Nephron (organoid): ENCODE measurements around the gene LRRC8D.
A peak's percentile ranks its signal among the peaks of the same experiment; 100 is the strongest.

Experiments
- H3K27ac Mint-ChIP-seq, 3 experiments: 2 replicates each; pipeline ENCODE4 v1.8.0; 2020; ENCODE audit warnings: mixed read lengths in 3 of 3, mild to moderate bottlenecking in 2 of 3, moderate library complexity in 1 of 3
- H3K27me3 Mint-ChIP-seq: 2 replicates; pipeline ENCODE4 v1.8.0; 2021; ENCODE audit warnings: low read depth, mild to moderate bottlenecking, moderate library complexity, mixed read lengths
- H3K36me3 Mint-ChIP-seq: 2 replicates; pipeline ENCODE4 v1.8.0; 2020; ENCODE audit warnings: low read depth, mixed read lengths
- H3K4me1 Mint-ChIP-seq: 2 replicates; pipeline ENCODE4 v1.8.0; 2020; ENCODE audit warnings: mixed read lengths
- H3K4me3 Mint-ChIP-seq, 3 experiments: 2 replicates each; pipeline ENCODE4 v1.8.0; 2020; ENCODE audit warnings: mild to moderate bottlenecking in 3 of 3, mixed read lengths in 3 of 3, moderate library complexity in 2 of 3
- H3K9me3 Mint-ChIP-seq: 2 replicates; pipeline ENCODE4 v1.8.0; 2020; ENCODE audit warnings: mixed read lengths
- CTCF ChIP-seq, 3 experiments: fragments of 200-600 bp; sonication (generic); IDR thresholded peaks; one replicate each; pipeline ENCODE4 v1.5.0; 2021; ENCODE audit warnings: antibody characterized with exemption in 3 of 3; ENCODE audit not compliant: unreplicated experiment in 3 of 3

Gene LRRC8D

GRCh38 chr1:89872567-89872966, 51.7 kb downstream of the LRRC8D start:
- Mint-ChIP-seq H3K4me3 (no peak overlapping the region), H3K4me1 (peaks cover 7% of the 10 kb centered on the region), H3K27me3 (no peaks in the 10 kb centered on the region), H3K27ac (peak overlapping the region in 1 of 3 experiments; percentile 31), H3K36me3 (peaks cover 32% of the 10 kb centered on the region), H3K9me3 (no peaks in the 10 kb centered on the region)
- no peak for TF ChIP-seq CTCF (IDR thresholded peaks at IDR 0.05; ENCODE audit: unreplicated experiment in 3 of 3)

DNA sequence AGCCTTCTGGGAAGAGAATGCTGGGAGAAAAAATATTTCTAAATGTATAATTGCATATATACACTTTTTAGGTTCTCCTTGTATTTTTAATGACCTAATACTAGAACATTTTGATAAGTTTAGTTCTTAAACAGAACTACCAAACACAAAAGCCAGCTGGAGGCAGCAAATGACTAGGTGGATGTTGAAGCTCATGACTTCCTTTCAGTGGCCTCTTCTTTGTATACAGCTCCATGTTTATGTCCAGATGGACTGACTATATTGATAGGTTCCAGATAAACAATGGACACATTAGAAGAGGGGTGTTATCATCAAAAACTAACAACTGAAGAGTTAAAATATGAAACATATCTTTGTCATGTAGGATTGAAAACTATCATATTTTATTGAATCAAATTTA, 52.5 kb downstream of the LRRC8D start:
- no peak overlapping the region for H3K4me3 Mint-ChIP-seq
- no peaks in the 10 kb centered on the region for H3K27me3 Mint-ChIP-seq
- H3K36me3 Mint-ChIP-seq = peaks cover 31% of the 10 kb centered on the region

DNA sequence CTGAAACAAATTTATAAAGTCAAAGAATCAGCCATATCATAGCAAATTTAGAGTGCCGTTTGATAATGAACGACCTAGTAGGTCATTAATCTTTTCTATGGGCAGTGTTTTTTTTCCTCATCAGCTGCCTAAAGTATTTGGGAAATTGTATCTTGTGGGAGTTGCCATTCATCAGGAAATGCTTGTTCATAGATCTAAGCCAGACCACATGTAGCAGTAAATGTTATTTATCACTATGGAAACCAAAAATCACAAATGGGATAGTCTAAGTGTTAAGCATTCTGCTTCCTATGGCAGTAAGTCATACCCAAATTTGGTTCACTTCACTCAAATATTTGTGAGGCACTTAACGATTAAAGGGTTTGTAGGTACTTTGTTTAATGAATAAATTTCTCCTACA, 52.9 kb downstream of the LRRC8D start:
- H3K36me3 Mint-ChIP-seq = peaks cover 30% of the 10 kb centered on the region
- TF ChIP-seq CTCF (IDR thresholded peaks at IDR 0.05; ENCODE audit: unreplicated experiment in 3 of 3) = no peak
- H3K4me3 Mint-ChIP-seq = no peak overlapping the region
- peak overlapping the region in 2 of 3 experiments; percentile 9 to 67 for H3K27ac Mint-ChIP-seq
- H3K4me1 Mint-ChIP-seq = peaks cover 7% of the 10 kb centered on the region
- no peaks in the 10 kb centered on the region for H3K9me3 Mint-ChIP-seq
- H3K27me3 Mint-ChIP-seq = no peaks in the 10 kb centered on the region

More for the DNA sequence above, 52.5 kb downstream of the LRRC8D start:
- TF ChIP-seq CTCF (IDR thresholded peaks at IDR 0.05; ENCODE audit: unreplicated experiment in 3 of 3) = no peak
- H3K9me3 Mint-ChIP-seq = no peaks in the 10 kb centered on the region
- peak overlapping the region in 1 of 3 experiments; percentile 67 for H3K27ac Mint-ChIP-seq
- peaks cover 7% of the 10 kb centered on the region for H3K4me1 Mint-ChIP-seq

DNA sequence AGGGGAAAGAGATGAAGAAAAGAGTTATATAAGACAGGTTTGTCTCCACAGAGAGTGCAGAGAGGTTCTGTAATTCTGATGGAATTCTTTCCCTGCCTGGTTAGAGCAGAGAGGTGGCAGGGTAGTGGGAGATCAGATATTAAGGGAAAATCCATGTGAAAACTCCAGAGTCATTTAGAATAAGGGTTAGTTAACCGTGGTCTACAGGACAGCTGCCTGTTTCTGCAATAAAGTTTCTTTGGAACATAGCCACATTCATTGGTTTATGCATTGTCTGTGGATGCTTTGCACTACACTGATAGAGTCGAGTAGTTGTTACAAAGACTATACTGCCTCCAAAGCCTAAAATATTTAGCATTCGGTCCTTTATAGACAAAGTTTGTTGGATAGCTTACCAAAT, 55.6 kb downstream of the LRRC8D start:
- no peaks in the 10 kb centered on the region for H3K27me3 Mint-ChIP-seq
- H3K27ac Mint-ChIP-seq = no peak overlapping the region
- H3K4me1 Mint-ChIP-seq = peaks cover 7% of the 10 kb centered on the region
- H3K36me3 Mint-ChIP-seq = peaks cover 21% of the 10 kb centered on the region
- no peak overlapping the region for H3K4me3 Mint-ChIP-seq
- no peaks in the 10 kb centered on the region for H3K9me3 Mint-ChIP-seq
- TF ChIP-seq CTCF (IDR thresholded peaks at IDR 0.05; ENCODE audit: unreplicated experiment in 3 of 3) = no peak

DNA sequence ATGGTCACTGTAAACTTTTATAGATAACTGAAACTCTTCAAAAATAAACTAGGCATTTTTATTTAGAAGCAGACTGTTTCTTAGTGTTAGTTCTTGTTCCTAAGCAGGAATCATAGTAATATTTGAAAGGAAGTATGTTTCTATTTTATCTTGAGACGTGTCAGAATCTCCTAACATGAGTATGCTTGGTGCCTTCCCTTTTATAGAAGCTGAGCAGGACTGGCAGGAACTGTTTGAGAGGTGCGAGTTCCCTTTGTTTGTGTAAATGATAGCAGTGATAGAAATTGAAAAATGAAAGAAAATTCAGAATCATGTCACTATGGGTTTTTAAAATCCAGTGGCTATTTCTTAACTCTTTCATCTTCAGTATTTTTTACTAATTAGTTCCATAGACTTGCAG, 56.9 kb downstream of the LRRC8D start:
- no peak overlapping the region for H3K4me3 Mint-ChIP-seq
- H3K27me3 Mint-ChIP-seq = no peaks in the 10 kb centered on the region
- H3K36me3 Mint-ChIP-seq = peaks cover 24% of the 10 kb centered on the region
- no peak for TF ChIP-seq CTCF (IDR thresholded peaks at IDR 0.05; ENCODE audit: unreplicated experiment in 3 of 3)
- H3K27ac Mint-ChIP-seq = no peak overlapping the region
- H3K4me1 Mint-ChIP-seq = peaks cover 11% of the 10 kb centered on the region
- no peaks in the 10 kb centered on the region for H3K9me3 Mint-ChIP-seq

DNA sequence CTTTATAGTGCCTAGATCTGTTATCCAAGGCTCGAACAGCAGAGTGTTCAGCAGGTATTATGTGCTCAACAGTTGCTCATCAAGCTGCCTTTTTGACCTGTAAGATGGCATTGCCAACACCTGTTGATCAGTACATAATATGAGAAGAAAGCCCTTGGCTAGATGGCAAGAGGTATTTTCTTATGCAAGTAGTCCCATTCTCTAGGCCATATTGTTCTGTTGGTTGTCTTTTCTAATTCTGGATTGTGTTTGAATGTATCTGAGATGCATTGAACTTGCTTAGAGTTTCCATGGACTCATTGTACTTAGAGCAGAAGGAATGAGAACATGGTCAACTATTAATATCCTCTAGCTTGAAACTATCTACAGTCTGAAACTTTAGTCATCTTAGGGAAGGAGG, 57.4 kb downstream of the LRRC8D start:
- Mint-ChIP-seq H3K4me1 (peaks cover 15% of the 10 kb centered on the region), H3K27me3 (no peaks in the 10 kb centered on the region), H3K9me3 (no peaks in the 10 kb centered on the region), H3K27ac (no peak overlapping the region), H3K4me3 (no peak overlapping the region), H3K36me3 (peaks cover 24% of the 10 kb centered on the region)
- no peak for TF ChIP-seq CTCF (IDR thresholded peaks at IDR 0.05; ENCODE audit: unreplicated experiment in 3 of 3)
